B cell (primary cell): ENCODE results near the gene ZBTB40.

Source experiments
- CTCF ChIP-seq: fragments of 200-600 bp; IDR thresholded peaks from one replicate; pipeline ENCODE4 v1.8.0; 2022; ENCODE audit warnings: antibody characterized with exemption, mild to moderate bottlenecking
- EZH2 ChIP-seq: IDR thresholded peaks from 2 replicates; pipeline ENCODE4 v1.6.1; 2012; ENCODE audit warnings: borderline replicate concordance, low read depth, mild to moderate bottlenecking, moderate library complexity, low read length; ENCODE audit not compliant: insufficient read depth, poor library complexity, severe bottlenecking

DNA sequence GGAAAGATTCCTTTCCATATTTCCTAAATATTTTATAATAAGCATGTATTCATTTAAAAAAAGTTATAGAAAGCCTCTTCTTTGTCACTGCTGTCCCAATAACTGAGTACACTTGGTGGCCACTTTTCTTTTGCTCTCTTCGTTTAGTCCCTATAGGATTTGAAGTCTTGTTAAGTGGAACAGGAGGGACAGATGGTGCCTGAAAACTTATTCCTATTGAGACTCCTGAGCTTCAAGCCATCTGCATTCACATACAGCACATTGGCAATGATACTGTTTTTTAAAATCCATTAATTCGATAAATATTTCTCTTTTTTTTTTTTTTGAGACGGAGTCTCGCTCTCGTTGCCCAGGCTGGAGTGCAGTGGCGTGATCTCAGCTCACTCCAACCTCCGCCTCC is 2.0 kb upstream of the ZBTB40 start:
- TF ChIP-seq CTCF: no peak
- TF ChIP-seq EZH2: no peak
